Stimulated activated CD4-positive, alpha-beta T cell treated with anti-CD3 and anti-CD28 coated beads, Interleukin-1b, Interleukin-23, amount 100 ng/mL, for 1 hour (primary cell): ENCODE measurements around the gene SLC26A1.
"Not testable (repeated sequence)": the region's sequence is repeated elsewhere in the genome, so short reads cannot be mapped to it uniquely, and the experiment has no call there.

Experiments
- DNase-seq, 2 donors: peaks; one replicate each; pipeline ENCODE4 v3.0.0-alpha.2; 2020; ENCODE audit warnings: low read depth in 2 of 2

Gene SLC26A1

GRCh38 chr4:999882-1000425, 6.8 kb upstream of the SLC26A1 start:
- no peak for DNase-seq

GRCh38 chr4:999240-999863, 6.1 kb upstream of the SLC26A1 start:
- not testable (repeated sequence) for DNase-seq

- no peak for DNase-seq
Measured at GRCh38 chr4:998096-998691, 5.0 kb upstream of the SLC26A1 start.

GRCh38 chr4:997375-998071, 4.3 kb upstream of the SLC26A1 start:
- DNase-seq: no peak

- DNase-seq: no peak
Measured at GRCh38 chr4:996997-997374, 3.8 kb upstream of the SLC26A1 start.

- DNase-seq: no peak
Measured at GRCh38 chr4:996030-996996, 3.1 kb upstream of the SLC26A1 start.

GRCh38 chr4:995311-996026, 2.3 kb upstream of the SLC26A1 start:
- no peak for DNase-seq

GRCh38 chr4:992297-993110, 700 bp downstream of the SLC26A1 start:
- no peak for DNase-seq

GRCh38 chr4:991451-992296, 1.5 kb downstream of the SLC26A1 start:
- DNase-seq: no peak

- no peak for DNase-seq
Measured at GRCh38 chr4:990746-991367, 2.3 kb downstream of the SLC26A1 start.

GRCh38 chr4:989722-990471, 3.3 kb downstream of the SLC26A1 start:
- DNase-seq: no peak

- no peak for DNase-seq
Measured at GRCh38 chr4:988726-989721, 4.2 kb downstream of the SLC26A1 start.

- no peak for DNase-seq
Measured at GRCh38 chr4:987624-988513, 5.3 kb downstream of the SLC26A1 start.

GRCh38 chr4:986879-987623, 6.2 kb downstream of the SLC26A1 start, which contains the start of gene IDUA:
IDUA (plus strand) TSS chr4:987044; CDS start chr4:987085, 41 bp downstream.
- DNase-seq: peak; percentile 64 to 70

GRCh38 chr4:986428-986878, 6.8 kb downstream of the SLC26A1 start:
- DNase-seq: no peak
